HFF-Myc (cell line): ENCODE results near the gene ABCA6.
A peak's percentile ranks its signal among the peaks of the same experiment; 100 is the strongest.

ENCODE experiments used
- DNase-seq: peaks from one replicate; pipeline ENCODE4 v3.0.0-alpha.2; 2011; ENCODE audit warnings: low read depth; ENCODE audit errors: extremely low read depth
- H3K4me3 ChIP-seq: replicated peaks from 2 replicates; pipeline ENCODE4 v1.5.1; 2011; ENCODE audit warnings: low read depth, mild to moderate bottlenecking, control low read depth, low read length
- CTCF ChIP-seq: IDR thresholded peaks from 2 replicates; pipeline ENCODE4 v1.5.1; 2012; ENCODE audit warnings: mild to moderate bottlenecking, low read depth, low read length, control low read depth; ENCODE audit errors: missing control alignments

Gene ABCA6

GRCh38 chr17:69096541-69096940, 45.2 kb downstream of the ABCA6 start:
- no peak overlapping the region for H3K4me3 ChIP-seq
- DNase-seq = no peak
- TF ChIP-seq CTCF = no peak

GRCh38 chr17:69093995-69094394, 47.7 kb downstream of the ABCA6 start:
- TF ChIP-seq CTCF = no peak
- H3K4me3 ChIP-seq = no peak overlapping the region

GRCh38 chr17:69093279-69093789, 48.4 kb downstream of the ABCA6 start:
- TF ChIP-seq CTCF = no peak
- DNase-seq = no peak
- no peak overlapping the region for H3K4me3 ChIP-seq

More at GRCh38 chr17:69093995-69094394, 47.7 kb downstream of the ABCA6 start:
- no peak for DNase-seq

GRCh38 chr17:69090365-69090764, 51.3 kb downstream of the ABCA6 start:
- DNase-seq = no peak

GRCh38 chr17:69088643-69089200, 53.0 kb downstream of the ABCA6 start:
- no peak for TF ChIP-seq CTCF
- DNase-seq = no peak
- no peak overlapping the region for H3K4me3 ChIP-seq

More at GRCh38 chr17:69090365-69090764, 51.3 kb downstream of the ABCA6 start:
- no peak overlapping the region for H3K4me3 ChIP-seq
- no peak for TF ChIP-seq CTCF

- TF ChIP-seq CTCF = no peak
- DNase-seq = no peak
- no peak overlapping the region for H3K4me3 ChIP-seq
Observed at GRCh38 chr17:69086641-69087040, 55.1 kb downstream of the ABCA6 start.

- no peak overlapping the region for H3K4me3 ChIP-seq
- no peak for DNase-seq
- peak; percentile 31 for TF ChIP-seq CTCF
Observed at GRCh38 chr17:69084911-69085310, 56.8 kb downstream of the ABCA6 start.
